Mesodermal cell (in vitro differentiated cells): ENCODE measurements around the gene RREB1. TPM values are rescaled to one million over a fixed set of nuclear protein-coding genes. Genes with fewer than 3 reads are reported as not detected.

Source experiments
- H3K27ac ChIP-seq: 2 replicates; pipeline ENCODE4 v1.7.0; 2013; ENCODE audit warnings: mild to moderate bottlenecking, low read depth, low read length, moderate library complexity; ENCODE audit not compliant: severe bottlenecking
- H3K36me3 ChIP-seq: 2 replicates; pipeline ENCODE4 v1.7.1; 2013; ENCODE audit warnings: mild to moderate bottlenecking, low read length, moderate library complexity; ENCODE audit not compliant: control insufficient read depth, insufficient read depth
- H3K4me1 ChIP-seq: one replicate; pipeline ENCODE4 v1.7.1; 2013; ENCODE audit warnings: mild to moderate bottlenecking, low read length; ENCODE audit not compliant: insufficient read depth, control insufficient read depth, poor library complexity, severe bottlenecking
- H3K4me3 ChIP-seq: 2 replicates; pipeline ENCODE4 v1.7.0; 2013; ENCODE audit warnings: low read length, control low read depth, mild to moderate bottlenecking; ENCODE audit not compliant: insufficient read depth, poor library complexity, severe bottlenecking; ENCODE audit errors: extremely low read depth
- H3K9me3 ChIP-seq: 2 replicates; pipeline ENCODE4 v1.7.1; 2013; ENCODE audit warnings: mild to moderate bottlenecking, low read length, moderate library complexity; ENCODE audit not compliant: control insufficient read depth
- WGBS, 2 experiments: methylation state at CpG; one replicate each; pipeline ENCODE4 v1.1.5; 2013; ENCODE audit warnings: missing lambda C conversion rate in 2 of 2; ENCODE audit not compliant: insufficient coverage in 2 of 2; 5-methylcytosine and 5-hydroxymethylcytosine counted together
- polyA plus RNA-seq, 2 experiments: library from polyadenylated mRNA; stranded (reverse); fragments of 50-300 nt; gene quantifications; one replicate each; pipeline ENCODE4 v1.2.3, GENCODE V29; 2013

RREB1 gene, protein sequence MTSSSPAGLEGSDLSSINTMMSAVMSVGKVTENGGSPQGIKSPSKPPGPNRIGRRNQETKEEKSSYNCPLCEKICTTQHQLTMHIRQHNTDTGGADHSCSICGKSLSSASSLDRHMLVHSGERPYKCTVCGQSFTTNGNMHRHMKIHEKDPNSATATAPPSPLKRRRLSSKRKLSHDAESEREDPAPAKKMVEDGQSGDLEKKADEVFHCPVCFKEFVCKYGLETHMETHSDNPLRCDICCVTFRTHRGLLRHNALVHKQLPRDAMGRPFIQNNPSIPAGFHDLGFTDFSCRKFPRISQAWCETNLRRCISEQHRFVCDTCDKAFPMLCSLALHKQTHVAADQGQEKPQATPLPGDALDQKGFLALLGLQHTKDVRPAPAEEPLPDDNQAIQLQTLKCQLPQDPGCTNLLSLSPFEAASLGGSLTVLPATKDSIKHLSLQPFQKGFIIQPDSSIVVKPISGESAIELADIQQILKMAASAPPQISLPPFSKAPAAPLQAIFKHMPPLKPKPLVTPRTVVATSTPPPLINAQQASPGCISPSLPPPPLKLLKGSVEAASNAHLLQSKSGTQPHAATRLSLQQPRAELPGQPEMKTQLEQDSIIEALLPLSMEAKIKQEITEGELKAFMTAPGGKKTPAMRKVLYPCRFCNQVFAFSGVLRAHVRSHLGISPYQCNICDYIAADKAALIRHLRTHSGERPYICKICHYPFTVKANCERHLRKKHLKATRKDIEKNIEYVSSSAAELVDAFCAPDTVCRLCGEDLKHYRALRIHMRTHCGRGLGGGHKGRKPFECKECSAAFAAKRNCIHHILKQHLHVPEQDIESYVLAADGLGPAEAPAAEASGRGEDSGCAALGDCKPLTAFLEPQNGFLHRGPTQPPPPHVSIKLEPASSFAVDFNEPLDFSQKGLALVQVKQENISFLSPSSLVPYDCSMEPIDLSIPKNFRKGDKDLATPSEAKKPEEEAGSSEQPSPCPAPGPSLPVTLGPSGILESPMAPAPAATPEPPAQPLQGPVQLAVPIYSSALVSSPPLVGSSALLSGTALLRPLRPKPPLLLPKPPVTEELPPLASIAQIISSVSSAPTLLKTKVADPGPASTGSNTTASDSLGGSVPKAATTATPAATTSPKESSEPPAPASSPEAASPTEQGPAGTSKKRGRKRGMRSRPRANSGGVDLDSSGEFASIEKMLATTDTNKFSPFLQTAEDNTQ (N-terminal part only)
- 21.5 TPM for polyA plus RNA-seq (2013, experiment 1 of 2)
- 16.1 TPM for polyA plus RNA-seq (2013, experiment 2 of 2)

- Histone ChIP-seq H3K9me3 (no peaks in the 10 kb centered on the region), H3K4me1 (peaks cover 20% of the 10 kb centered on the region), H3K4me3 (peak within 1 kb of the TSS; percentile 88), H3K36me3 (no peaks in the 10 kb centered on the region), H3K27ac (peak within 1 kb of the TSS; percentile 93)
- 0% methylated on average over 9 to 24 of the region's 59 CpGs for WGBS, 2 experiments
Measured at GRCh38 chr6:7107578-7108195, at the start of gene RREB1. TSS of gene RREB1 (plus strand) at chr6:7107961. CDS start at chr6:7181912, 73,951 bp downstream.

- Histone ChIP-seq H3K36me3 (no peaks in the 10 kb centered on the region), H3K9me3 (no peaks in the 10 kb centered on the region), H3K27ac (peak overlapping the region; percentile 29), H3K4me3 (no peak overlapping the region), H3K4me1 (peaks cover 13% of the 10 kb centered on the region)
- 93 to 100% methylated on average over 1 to 3 of the region's 4 CpGs for WGBS, 2 experiments
Measured at GRCh38 chr6:7058250-7058923, 49.4 kb upstream of the RREB1 start.

DNA sequence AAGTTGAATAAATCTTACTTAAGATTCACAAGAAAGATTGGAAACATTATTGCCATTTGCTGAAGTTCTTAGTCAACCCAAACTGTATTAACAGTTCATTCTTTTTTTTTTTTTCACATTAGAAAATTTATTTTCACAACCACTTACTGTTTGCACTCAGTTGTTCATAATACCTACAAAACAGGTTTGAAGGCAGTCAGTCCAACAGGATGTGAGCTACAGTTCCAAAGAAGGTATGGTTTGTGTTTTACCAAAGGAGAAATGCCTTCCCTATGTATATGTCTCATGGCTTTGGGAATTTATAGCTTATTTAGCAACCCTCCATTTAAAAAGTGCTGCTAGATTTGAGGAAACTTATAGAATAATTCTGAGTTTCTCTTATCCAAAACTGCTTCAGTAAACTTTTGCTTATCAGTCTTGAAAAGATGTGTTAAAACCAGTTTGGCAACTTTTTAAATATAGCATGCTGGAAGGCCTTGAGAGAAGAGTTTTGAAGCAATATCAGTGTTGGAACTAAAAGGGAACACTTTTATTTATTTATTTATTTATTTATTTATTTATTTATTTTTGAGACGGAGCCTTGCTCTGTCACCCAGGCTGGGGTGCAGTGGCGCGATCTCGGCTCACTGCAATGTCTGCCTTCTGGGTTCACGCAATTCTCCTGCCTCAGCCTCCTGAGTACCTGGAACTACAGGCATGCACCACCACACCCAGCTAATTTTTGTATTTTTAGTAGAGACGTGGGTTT lies 46.8 kb upstream of the RREB1 start:
- no peak overlapping the region for H3K27ac ChIP-seq
- H3K4me3 ChIP-seq: no peak overlapping the region
- H3K36me3 ChIP-seq: no peaks in the 10 kb centered on the region
- no peaks in the 10 kb centered on the region for H3K9me3 ChIP-seq
- WGBS, 2 experiments: 92 to 100% methylated on average over 1 to 5 of the region's 6 CpGs
- peaks cover 13% of the 10 kb centered on the region for H3K4me1 ChIP-seq

GRCh38 chr6:7062451-7063162 lies 45.2 kb upstream of the RREB1 start:
- H3K4me3 ChIP-seq: no peak overlapping the region
- no peak overlapping the region for H3K27ac ChIP-seq
- H3K4me1 ChIP-seq: peaks cover 13% of the 10 kb centered on the region
- 90 to 95% methylated on average over 7 to 10 of the region's 11 CpGs for WGBS, 2 experiments
- no peaks in the 10 kb centered on the region for H3K36me3 ChIP-seq
- no peaks in the 10 kb centered on the region for H3K9me3 ChIP-seq

- Histone ChIP-seq H3K4me3 (no peak overlapping the region), H3K36me3 (no peaks in the 10 kb centered on the region), H3K27ac (no peak overlapping the region), H3K9me3 (no peaks in the 10 kb centered on the region), H3K4me1 (no peaks in the 10 kb centered on the region)
- WGBS, 2 experiments: 72 to 83% methylated on average over 3 of the region's 3 CpGs
Measured at GRCh38 chr6:7067305-7067704, 40.5 kb upstream of the RREB1 start.

- no peak overlapping the region for H3K4me3 ChIP-seq
- H3K36me3 ChIP-seq: no peaks in the 10 kb centered on the region
- no peaks in the 10 kb centered on the region for H3K9me3 ChIP-seq
- no peaks in the 10 kb centered on the region for H3K4me1 ChIP-seq
- 100% methylated on average over 2 of the region's 2 CpGs for WGBS, 2 experiments
- H3K27ac ChIP-seq: no peak overlapping the region
Measured at GRCh38 chr6:7071405-7071804, 36.4 kb upstream of the RREB1 start.

DNA sequence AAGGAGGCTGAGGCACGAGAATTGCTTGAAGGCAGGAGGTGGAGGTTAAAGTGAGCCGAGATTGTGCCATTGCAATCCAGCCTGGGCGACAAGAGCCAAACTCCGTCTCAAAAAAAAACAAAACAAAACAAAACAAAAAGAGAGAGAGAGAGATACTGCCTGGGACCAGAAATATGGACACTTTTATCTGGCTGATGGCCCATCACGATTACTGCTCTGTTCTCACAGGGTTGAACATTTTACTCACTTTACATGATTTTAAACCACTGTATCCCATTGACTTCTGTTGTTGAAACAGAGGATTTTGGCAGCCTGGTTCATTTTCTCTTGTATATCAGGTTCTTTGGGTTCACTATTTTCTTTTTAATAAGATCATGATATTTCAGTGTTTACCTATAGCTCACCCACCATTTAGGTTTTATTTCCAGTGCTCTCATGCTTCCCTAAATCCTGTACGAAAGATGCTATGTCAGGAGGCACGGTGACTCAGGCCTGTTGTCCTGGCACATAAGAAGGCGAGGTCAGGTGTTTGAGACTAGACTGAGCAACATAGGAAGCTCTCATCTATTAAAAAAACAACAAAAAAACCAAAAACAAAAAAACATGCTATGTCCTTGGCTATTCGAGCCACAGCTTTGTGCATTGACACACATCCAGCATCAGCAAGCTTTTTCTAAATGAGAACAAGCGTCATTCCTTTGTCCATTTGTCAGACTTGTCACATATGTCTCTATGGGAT lies 34.5 kb upstream of the RREB1 start:
- WGBS, 2 experiments: 92 to 96% methylated on average over 4 to 5 of the region's 10 CpGs
- H3K27ac ChIP-seq: no peak overlapping the region
- no peak overlapping the region for H3K4me3 ChIP-seq
- no peaks in the 10 kb centered on the region for H3K9me3 ChIP-seq
- H3K4me1 ChIP-seq: no peaks in the 10 kb centered on the region
- H3K36me3 ChIP-seq: no peaks in the 10 kb centered on the region

- H3K4me3 ChIP-seq: no peak overlapping the region
Measured at GRCh38 chr6:7073821-7074525, 33.8 kb upstream of the RREB1 start.

More at GRCh38 chr6:7073821-7074525, 33.8 kb upstream of the RREB1 start:
- 86 to 100% methylated on average over 2 to 4 of the region's 9 CpGs for WGBS, 2 experiments
- Histone ChIP-seq H3K36me3 (no peaks in the 10 kb centered on the region), H3K4me1 (no peaks in the 10 kb centered on the region), H3K9me3 (no peaks in the 10 kb centered on the region), H3K27ac (no peak overlapping the region)
